GM18507 (cell line): ENCODE results near the gene PERCC1.
"Not testable (repeated sequence)": the region's sequence is repeated elsewhere in the genome, so short reads cannot be mapped to it uniquely, and the experiment has no call there.

Experiments used
- DNase-seq: peaks from one replicate; pipeline ENCODE4 v3.0.0; 2011; ENCODE audit warnings: low read depth; ENCODE audit not compliant: insufficient read length; ENCODE audit errors: extremely low spot score
- FAIRE-seq: peaks from 2 replicates; lab custom pipeline; 2011; peaks lifted over from hg19 to GRCh38; lab: Jason Lieb, UNC

The PERCC1 gene

GRCh38 chr16:1432388-1433262, 1.7 kb downstream of the PERCC1 start:
- DNase-seq (no peak), FAIRE-seq (no peak)

GRCh38 chr16:1433263-1433560, 2.3 kb downstream of the PERCC1 start:
- FAIRE-seq = no peak
- DNase-seq = no peak

DNA sequence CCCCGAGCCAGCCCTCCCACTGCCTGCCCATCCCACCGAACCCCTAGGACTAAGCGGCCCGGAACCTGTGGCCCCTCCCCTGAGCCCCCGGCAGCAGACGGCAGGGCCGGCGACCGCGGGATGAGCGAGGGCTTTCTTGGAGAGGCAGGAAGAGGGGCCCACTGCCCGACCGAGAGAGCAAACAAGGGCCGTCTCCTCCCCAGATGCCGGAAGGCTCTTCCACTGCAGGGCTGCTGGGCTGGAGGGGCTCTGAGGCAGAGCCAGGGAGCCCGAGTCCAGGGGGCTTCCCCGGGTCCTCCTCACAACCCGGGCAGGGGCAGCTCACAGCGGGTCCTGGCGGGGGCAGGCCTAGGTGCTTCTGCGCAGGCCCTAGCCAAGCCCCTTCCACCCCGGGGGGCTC, 2.9 kb downstream of the PERCC1 start:
- DNase-seq (no peak), FAIRE-seq (no peak)

GRCh38 chr16:1434644-1435592, 4.0 kb downstream of the PERCC1 start:
- FAIRE-seq = no peak
- no peak for DNase-seq

DNA sequence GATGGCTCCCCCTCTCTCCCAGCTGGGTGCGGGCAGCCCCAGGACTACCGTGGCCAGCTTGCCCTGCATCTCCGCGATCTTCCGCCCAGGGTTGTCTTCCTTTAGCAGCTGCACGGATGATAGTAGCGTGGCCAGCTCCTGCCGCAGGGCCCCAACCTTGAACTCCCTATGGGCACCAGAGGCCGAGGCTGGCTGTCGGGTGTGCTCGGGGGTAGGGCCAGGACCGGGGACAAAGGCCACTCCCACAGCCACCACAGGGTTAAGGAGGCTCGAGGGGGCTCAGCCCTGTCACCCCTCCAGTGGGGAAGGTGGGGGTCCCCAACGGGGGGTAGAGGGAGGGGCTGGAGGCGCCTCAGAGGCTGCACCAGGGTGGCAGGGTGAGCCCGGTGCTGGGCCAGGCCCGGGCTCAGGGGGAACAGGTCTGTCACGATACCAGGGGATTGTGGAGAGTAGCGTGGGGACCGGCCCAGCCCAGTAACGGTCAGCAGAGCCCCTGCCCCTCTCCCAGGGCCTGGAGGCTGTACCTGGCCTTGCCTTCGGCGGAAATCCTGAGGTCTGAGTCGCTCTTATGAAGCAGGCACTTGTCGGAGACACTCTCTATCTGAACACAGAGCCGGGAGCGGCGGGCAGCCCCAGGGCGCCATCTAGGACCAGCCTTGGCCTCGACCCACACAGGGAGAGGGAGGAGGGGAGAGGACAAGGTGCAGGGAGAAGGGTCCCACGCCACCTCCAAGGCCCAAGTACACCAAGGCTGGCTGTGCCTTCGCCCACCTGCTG, 5.2 kb downstream of the PERCC1 start:
- no peak for DNase-seq
- FAIRE-seq = no peak

GRCh38 chr16:1436731-1437355, 6.0 kb downstream of the PERCC1 start:
- FAIRE-seq = no peak

DNA sequence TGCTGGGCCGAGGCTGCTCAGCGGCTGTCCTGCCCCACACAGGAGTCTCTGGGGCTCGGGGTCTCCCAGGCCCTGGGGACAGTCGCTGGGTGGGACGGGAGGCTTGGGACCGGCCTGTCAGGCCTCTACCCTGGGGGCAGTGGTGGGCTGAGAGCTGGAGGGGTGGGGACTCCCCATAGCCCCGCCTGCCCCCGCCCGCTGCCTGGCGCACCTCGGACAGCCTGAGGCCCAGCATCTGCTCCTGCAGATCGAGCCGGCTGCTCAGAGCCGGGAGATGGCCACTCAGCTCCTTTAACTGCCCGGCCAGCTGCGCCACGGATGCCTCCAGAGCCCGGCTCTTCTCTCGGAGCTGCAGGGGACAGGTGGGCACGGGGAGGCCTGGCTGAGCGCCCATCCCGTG, 6.7 kb downstream of the PERCC1 start:
- FAIRE-seq (no peak), DNase-seq (no peak)

More at GRCh38 chr16:1436731-1437355, 6.0 kb downstream of the PERCC1 start:
- no peak for DNase-seq

DNA sequence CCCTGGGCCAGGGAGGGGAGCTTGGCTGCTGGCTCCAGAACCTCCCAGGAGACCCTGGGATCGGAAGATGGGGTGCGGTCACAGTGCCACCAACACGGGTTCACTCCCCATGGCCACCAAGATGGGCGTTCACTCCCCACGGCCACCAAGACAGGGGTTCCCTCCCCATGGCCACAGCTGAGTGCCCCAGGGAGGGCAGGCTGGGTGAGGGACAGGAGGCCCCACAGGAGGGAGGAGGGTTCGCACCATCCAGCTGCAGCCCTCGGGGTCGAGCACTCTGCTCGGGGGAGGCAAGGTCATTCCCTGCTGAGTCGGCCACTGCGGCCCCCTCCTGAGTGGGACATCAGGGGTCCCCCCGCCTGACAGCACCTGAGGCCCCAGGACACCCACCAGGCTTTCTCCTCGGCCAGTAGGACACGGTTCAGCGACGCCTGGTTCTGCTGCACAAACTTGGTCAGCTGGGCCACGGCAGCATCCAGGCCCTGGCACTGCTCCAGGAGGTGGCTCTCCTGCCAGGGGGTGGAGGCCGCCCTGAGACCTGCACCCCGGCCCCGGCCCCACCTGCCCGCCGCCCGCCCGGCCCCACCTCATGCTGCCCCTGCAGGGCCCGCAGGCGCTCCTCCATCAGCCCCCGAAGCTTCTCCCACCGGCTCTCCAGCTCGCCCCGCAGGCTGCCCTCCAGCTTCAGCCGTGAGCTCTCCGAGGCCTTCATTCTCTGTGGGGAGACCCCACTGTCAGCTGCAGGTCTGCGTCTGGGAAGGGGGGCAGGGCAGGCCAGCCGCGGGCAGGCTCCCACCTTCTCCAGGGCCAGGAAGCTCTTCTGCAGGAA, 7.6 kb downstream of the PERCC1 start:
- no peak for FAIRE-seq
- no peak for DNase-seq

DNA sequence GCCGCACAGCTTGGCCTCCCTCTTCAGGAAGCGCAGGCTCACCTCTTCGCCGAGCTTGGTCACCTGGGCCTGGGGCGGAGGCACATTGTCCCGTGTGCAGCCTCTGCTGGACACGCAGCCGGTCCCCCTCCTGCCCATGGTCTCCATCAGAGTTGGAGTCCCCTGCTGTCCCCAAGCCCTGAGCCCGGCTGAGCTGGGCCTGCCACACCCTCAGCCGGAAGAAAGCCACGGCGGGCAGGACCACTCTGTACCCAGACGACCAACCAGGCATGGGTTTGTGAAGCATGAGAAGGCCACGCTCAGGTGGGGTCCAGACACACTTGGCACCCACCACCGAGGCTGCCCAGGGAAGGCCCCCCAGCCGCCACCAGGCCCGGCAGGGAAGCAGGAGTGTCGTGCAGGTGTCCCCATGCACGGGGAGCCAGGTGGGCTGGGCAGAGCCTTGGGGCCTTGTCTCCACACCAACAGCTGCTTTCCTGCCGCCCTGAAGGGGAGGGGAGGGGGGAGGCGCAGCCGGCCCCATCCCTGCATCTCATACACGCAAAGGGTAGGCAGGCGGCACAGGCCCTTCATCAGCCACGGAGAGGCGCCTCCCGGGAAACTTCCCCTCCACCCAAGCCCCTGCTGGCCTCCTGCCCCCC, 8.3 kb downstream of the PERCC1 start:
- no peak for FAIRE-seq
- DNase-seq = no peak

DNA sequence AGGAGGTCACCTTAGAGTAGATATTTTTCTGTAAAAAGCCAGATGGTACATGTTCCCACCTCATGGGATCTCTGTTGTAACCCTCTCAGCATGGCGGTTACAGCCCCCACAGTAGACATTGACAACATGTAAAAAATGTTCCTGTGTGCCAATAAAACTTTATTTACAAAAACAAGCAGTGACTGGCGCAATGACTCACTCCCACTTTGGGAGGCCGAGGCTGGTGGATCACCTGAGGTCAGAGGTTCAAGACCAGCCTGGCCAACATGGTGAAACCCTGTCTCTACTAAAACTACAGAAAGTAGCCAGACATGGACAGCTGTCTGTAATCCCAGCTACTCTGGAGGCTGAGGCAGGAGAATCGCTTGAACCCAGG, 8.8 kb downstream of the PERCC1 start:
- DNase-seq, FAIRE-seq: not testable (repeated sequence)

DNA sequence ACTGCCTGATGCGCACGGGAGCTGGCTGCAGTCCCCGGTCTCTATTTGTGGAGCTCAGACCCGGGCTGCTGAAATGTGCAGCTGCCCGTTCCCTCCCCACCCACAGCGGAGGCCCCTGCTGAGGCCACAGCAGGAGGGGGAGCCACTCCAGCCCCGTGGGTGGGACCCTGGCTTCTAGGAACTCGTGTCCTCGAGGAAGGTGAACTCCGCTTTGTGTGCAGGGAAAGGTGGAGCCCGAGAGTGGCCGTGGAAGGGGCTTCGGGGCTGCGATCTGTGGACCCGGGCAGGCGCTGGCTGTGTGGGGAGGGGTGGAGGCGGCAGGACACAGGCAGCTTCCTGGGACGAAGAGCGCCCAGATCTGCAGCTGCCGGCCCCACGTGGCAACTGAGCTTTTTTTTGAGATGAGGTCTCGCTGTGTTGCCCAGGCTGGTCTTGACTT, 10.5 kb downstream of the PERCC1 start:
- DNase-seq = no peak
- FAIRE-seq = no peak

DNA sequence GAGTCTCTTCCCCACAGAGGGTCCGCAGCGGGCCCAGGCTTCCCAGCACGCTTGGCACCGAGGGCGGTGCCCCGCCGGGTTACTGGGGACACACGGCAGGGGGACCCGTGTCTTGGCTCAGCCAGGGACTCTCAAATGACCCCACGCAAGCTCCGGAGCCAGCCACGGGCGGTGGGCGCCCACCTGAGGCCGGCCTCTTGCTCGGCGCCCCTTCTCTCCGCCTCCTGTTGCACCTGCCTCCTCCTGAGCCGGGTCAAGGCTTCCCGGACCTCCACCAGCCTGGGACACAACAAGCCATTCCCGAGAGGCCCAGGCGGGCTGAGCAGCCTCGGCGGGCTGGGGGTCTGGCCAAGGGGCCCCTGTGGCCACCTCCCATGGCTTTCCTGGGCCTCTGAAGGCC, 11.8 kb downstream of the PERCC1 start:
- no peak for FAIRE-seq
- DNase-seq = no peak

- no peak for FAIRE-seq
Observed at GRCh38 chr16:1443403-1443973, 12.6 kb downstream of the PERCC1 start.

DNA sequence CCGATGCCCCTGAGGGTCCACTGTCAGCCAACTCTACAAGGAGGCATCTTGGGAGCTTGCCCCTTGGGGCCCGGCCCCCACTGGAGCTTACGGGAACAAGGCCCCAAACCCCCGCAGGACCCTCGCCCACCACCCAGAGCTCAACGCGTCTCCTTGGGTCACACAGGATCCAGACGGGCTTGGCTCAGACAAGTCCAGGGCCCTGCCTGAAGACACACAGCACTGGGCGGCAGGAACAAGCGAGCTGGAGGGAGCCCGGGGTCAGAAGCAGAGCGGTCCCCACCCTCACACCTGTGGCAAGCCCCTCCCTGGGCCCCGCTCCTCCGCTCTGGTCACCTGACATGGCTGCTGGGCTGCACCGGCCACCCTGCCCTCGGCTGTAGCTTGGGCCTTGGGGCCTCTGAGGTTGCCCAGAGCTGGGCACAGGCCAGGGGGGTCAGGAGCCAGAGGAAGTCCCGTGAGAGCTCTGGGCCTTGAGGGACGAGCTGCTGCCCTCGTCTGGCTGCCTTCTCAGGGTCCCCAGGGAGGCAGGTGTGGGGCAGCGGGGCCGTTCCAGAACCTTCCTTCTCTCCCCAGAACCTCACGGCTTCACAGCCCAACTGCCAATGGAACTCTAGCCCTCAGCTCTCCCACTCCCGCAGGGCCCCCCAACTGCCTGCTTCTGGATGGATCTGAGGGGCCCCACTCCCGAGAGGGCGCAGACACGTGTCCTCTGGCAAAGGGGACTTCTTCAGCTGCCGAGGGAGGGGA, 13.3 kb downstream of the PERCC1 start, which contains the start of gene CCDC154:
Gene CCDC154 (minus strand): TSS at position 577 of the 750 bp plus-strand sequence. CDS start 234 bp downstream, at position 343.
- DNase-seq = no peak

More at GRCh38 chr16:1443403-1443973, 12.6 kb downstream of the PERCC1 start:
- DNase-seq = no peak

DNA sequence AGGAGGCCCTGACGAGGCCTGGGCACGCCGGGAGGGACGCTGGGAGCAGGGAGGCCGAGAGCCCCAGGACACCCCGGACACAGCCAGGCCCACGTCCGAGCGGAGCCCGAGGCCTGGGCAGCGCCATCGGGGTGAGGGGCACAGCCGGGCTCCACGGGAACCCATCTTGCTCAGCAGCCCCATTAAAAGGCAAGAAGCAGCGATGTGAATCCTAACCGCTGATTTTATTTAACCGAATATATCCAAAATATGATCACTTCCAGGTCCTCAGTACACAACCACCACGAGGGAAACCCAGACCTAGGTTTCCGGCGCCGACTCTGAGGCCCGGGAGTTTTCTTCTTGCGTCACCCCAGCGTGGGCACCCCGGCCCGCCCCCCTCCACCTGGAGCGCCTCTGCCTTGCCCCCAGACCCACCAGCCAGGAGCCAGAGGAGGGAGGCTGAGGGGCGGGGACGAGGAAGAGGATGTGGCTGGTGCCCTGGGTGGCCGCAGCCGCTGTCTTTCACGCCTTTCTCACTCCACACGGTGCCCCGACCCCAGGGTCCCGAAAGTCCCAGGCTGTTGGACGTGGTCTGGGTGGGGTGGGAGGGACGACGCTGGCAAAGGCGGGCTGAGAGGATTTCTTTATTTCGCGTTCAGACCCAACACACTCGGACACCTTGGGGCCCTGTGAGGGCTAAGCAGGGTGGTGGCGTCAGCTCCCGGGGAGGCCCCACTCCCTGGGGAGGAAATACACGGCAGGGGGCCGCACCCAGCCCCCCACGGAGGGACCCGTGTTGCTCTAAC, 14.0 kb downstream of the PERCC1 start:
- FAIRE-seq = no peak
- no peak for DNase-seq

More for the DNA sequence above, 13.3 kb downstream of the PERCC1 start, which contains the start of gene CCDC154:
- FAIRE-seq = no peak
